HL-60 (cell line): Measurements from ENCODE around the gene CINP.

Experiments used
- DNase-seq, 2 experiments: peaks; one replicate each; pipeline ENCODE4 v3.0.0-alpha.2; 2010 to 2020; ENCODE audit warnings: low read depth in 1 of 2, low spot score in 1 of 2
- H3K27ac ChIP-seq: fragments of 250-450 bp; sonication (Bioruptor Pico); replicated peaks from 2 replicates; pipeline ENCODE4 v1.5.1; 2020; ENCODE audit warnings: mild to moderate bottlenecking, moderate library complexity
- H3K27me3 ChIP-seq: fragments of 250-450 bp; sonication (Bioruptor Pico); 2 replicates; pipeline ENCODE4 v1.5.1; 2021; ENCODE audit warnings: mild to moderate bottlenecking, moderate library complexity; ENCODE audit not compliant: insufficient read depth, poor library complexity, severe bottlenecking
- H3K4me3 ChIP-seq: replicated peaks from 2 replicates; pipeline ENCODE4 v1.5.1; 2011; ENCODE audit warnings: mild to moderate bottlenecking, control low read depth, low read length; ENCODE audit not compliant: insufficient read depth
- CTCF ChIP-seq: IDR thresholded peaks from one replicate; pipeline ENCODE4 v1.5.1; 2011; ENCODE audit warnings: low read length, control low read depth, inconsistent platforms; ENCODE audit not compliant: insufficient read depth
- GABPA ChIP-seq: IDR thresholded peaks from 2 replicates; pipeline ENCODE4 v1.6.1; 2012; ENCODE audit warnings: low read depth
- POLR2AphosphoS5 ChIP-seq: IDR thresholded peaks from 2 replicates; pipeline ENCODE4 v1.6.1; 2012; ENCODE audit warnings: low read depth
- SPI1 ChIP-seq: IDR thresholded peaks from 2 replicates; pipeline ENCODE4 v1.6.1; 2012; ENCODE audit warnings: low read depth, mild to moderate bottlenecking, borderline replicate concordance
- TF ChIP-seq, protein P1 (sequence below): IDR thresholded peaks from 2 replicates; pipeline ENCODE4 v1.6.1; 2012; ENCODE audit warnings: low read depth; ENCODE audit not compliant: insufficient replicate concordance

Gene CINP

DNA sequence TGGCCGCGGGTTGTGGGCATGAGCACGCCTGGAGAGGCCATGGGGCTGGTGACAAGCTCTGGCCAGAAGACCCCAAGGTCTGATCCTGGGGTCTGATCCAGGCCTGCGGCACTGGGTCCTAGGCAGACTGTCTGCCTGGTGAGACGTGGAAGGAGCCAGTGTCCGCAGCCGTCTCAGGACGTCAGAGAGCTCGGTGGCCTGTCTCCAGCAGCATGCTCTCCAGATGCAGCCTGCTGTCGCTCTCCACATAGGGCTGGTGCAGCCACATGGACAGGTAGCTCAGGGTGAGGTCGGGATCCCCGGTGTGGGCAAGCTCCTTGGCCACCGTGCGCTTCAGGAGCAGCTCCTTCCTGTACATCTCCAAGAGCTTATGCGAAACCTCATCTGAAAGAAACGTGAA, 14.3 kb downstream of the CINP start:
- TF ChIP-seq, protein P1, sequence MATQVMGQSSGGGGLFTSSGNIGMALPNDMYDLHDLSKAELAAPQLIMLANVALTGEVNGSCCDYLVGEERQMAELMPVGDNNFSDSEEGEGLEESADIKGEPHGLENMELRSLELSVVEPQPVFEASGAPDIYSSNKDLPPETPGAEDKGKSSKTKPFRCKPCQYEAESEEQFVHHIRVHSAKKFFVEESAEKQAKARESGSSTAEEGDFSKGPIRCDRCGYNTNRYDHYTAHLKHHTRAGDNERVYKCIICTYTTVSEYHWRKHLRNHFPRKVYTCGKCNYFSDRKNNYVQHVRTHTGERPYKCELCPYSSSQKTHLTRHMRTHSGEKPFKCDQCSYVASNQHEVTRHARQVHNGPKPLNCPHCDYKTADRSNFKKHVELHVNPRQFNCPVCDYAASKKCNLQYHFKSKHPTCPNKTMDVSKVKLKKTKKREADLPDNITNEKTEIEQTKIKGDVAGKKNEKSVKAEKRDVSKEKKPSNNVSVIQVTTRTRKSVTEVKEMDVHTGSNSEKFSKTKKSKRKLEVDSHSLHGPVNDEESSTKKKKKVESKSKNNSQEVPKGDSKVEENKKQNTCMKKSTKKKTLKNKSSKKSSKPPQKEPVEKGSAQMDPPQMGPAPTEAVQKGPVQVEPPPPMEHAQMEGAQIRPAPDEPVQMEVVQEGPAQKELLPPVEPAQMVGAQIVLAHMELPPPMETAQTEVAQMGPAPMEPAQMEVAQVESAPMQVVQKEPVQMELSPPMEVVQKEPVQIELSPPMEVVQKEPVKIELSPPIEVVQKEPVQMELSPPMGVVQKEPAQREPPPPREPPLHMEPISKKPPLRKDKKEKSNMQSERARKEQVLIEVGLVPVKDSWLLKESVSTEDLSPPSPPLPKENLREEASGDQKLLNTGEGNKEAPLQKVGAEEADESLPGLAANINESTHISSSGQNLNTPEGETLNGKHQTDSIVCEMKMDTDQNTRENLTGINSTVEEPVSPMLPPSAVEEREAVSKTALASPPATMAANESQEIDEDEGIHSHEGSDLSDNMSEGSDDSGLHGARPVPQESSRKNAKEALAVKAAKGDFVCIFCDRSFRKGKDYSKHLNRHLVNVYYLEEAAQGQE = no peak
- no peak for TF ChIP-seq SPI1
- TF ChIP-seq POLR2AphosphoS5 = no peak
- TF ChIP-seq GABPA = no peak
- no peak for TF ChIP-seq CTCF
- Histone ChIP-seq H3K27ac (no peak overlapping the region), H3K4me3 (no peak overlapping the region), H3K27me3 (no peaks in the 10 kb centered on the region)
- no peak for DNase-seq

- DNase-seq = no peak
- TF ChIP-seq GABPA = no peak
- TF ChIP-seq, protein P1 = no peak
- TF ChIP-seq CTCF = no peak
- TF ChIP-seq POLR2AphosphoS5 = no peak
- TF ChIP-seq SPI1 = no peak
- H3K27ac ChIP-seq = no peak overlapping the region
- H3K4me3 ChIP-seq = no peak overlapping the region
- no peaks in the 10 kb centered on the region for H3K27me3 ChIP-seq
Observed at GRCh38 chr14:102346645-102347044, 16.0 kb downstream of the CINP start.

- TF ChIP-seq SPI1 (no peak), CTCF (no peak), POLR2AphosphoS5 (no peak), GABPA (no peak)
- TF ChIP-seq, protein P1 = no peak
- DNase-seq = no peak
- H3K27ac ChIP-seq = no peak overlapping the region
- H3K27me3 ChIP-seq = no peaks in the 10 kb centered on the region
- no peak overlapping the region for H3K4me3 ChIP-seq
Observed at GRCh38 chr14:102345232-102345631, 17.5 kb downstream of the CINP start.
